Measurements from ENCODE around the gene BRD9.
"Not testable (repeated sequence)": the region's sequence is repeated elsewhere in the genome, so short reads cannot be mapped to it uniquely, and the experiment has no call there.

BRD9 gene

DNA sequence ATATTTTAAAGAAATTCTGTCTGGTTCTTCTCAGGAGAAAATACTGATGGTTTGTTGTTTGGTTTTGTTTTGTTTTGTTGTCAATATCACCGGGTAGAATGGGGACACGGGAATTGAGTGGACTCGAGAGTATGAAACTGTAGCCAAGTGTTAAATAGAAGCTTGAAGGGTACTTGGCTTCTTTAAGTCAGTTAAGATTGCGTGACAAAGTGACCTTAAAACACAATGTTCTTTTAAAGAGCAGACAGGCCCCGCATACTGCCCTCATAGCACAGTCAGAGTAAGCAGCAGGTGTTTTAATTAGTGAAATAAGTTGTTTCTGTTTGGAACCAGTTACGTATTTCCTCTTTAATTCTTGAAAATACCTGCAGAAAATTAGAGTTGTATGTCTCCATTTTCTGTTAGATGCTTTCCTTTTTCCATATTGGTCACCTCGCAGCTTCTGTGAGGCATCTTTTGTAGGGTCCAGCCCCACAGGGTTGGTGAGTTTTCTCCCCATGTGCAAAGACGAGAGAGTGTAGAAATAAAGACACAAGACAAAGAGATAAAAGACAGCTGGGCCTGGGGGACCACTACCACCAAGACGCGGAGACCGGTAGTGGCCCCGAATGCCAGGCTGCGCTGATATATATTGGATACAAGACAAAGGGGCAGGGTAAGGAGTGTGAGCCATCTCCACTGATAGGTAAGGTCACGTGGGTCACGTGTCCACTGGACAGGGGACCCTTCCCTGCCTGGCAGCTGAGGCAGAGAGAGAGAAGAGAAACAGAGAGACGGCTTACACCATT is 9.7 kb upstream of the BRD9 start:
- DNase-seq, result no peak

DNA sequence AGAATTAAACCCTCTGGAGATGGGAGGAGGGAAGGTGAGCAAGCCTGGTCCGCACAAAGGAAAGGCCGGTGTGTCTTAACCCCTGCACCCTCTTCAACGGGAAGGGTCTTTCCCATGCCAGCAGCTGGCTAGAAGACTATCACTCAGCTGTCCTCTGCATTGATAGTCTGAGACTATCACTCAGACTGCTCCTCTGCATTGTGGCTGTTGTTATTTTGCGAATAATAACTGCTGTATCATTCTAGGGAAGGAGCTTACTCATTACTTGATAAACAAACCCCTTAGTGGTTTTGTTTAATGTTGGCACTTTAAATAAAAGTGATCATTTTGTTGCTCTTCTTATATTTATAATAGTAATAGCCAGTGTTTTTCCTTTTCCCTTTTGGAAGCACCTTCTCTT is 8.2 kb upstream of the BRD9 start:
- no peak for DNase-seq

DNA sequence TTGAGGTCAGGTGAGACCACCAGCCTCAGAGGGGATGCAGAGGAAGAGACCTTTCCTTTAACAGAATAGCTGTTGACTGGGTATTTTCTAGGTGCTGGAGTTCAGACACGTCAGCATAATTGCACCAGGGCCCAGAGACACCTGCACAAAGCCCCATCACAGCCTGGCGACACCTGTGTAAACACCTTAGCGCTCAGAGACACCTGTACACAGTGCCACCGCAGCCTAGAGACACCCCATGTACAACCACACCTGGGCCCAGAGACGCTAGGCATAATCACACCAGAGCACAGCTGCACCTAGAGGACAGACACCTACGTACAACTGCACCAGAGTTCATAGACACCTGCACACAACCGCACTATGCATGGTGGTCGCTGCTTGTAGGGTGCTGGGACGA is 1.1 kb upstream of the BRD9 start:
- DNase-seq, result peak; percentile 63

GRCh38 chr5:893137-893506 is 521 bp upstream of the BRD9 start:
- DNase-seq, result no peak

DNA sequence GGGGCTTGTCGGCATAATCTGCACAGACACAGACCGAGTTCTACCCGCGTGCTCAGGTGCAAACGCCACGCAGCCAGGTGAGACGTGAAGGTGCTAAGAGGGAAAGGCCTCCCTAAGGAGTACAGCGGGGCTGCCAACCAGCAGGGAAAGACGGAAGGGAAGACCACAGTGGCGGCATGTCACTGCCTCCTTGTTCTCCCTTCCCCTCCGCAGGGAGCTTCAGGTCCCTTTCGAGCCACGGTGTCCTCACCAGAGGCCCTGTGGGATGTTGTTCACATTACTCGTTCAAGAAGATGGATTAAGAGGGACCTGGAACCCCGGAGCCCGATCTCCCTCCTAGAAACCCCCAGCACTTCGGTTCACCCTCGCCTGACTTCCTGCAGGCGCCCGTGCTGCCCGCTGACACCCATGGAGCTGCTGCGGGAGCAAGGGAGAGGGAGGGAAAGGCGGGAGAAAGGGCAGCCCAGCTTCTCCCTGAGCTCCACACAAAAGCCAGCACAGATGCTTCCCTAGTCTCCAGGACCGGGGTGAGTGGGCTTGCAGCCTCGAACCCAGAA is 686 bp downstream of the BRD9 start:
- no peak for DNase-seq

DNA sequence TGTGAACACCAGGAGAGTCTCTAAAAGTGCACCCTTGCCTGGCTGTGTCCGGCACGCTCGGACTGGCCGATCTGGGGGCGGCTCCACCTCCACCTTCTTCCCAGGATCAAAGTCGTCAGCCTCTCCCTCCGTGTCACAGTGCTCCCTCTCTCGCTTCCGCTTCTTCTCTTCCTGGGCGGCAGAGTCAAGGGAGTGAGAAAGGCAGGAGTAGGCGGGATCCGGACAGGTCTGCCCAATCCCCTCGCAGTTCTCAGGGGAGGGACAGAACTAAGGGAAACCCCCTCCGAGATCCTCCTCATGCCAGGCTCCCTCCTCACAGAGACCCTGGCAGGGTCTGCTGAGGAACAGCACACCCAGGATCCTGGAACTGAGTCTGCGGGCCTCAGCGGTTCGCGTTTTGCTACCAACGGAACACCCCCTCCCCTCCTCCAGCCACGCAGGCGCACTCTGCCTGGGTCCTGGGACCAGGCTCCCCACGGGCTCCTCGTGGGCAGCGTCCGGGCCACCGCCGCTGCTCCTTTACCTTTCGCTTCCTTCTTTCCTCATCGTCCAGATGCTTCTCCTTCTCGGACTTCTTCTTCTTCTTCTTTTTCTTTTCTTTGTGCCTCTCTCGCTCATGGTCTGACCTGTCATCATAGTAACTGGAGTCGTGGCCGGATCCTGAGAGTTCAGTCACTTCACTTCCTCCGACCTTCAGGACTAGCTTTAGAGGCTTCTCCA is 1.3 kb downstream of the BRD9 start:
- no peak for DNase-seq

DNA sequence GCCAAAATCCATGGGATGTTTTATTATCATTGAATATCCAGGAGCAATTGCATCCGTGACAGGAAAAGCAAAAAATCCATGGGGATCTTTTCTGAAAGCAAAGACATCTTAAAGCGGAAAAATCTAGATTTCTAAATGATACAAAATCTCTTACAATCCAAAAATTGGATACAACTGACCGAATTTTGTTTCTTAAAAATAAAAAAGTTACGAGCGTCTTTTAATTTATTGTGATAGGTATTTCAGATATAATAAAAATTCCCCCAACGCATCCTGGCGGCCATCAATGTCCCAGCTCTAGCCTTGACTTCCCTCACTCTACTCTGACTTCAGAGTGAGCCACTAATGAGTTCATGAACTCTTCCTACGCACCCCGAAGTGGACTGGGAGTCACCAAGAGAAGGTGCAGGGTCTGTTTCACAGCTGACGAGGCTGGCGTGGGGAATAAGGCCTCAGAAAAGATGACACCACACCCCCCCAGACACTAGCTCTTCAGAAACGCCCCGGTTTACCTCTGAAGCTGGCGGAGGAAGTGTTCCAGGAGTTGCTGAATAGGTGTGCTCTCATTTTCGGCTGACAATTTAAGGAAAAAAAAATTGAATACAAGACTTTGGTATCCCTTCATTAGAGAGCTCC is 3.4 kb downstream of the BRD9 start:
- DNase-seq, result no peak

- DNase-seq, result no peak
Observed at GRCh38 chr5:888638-889035, 4.0 kb downstream of the BRD9 start.

DNA sequence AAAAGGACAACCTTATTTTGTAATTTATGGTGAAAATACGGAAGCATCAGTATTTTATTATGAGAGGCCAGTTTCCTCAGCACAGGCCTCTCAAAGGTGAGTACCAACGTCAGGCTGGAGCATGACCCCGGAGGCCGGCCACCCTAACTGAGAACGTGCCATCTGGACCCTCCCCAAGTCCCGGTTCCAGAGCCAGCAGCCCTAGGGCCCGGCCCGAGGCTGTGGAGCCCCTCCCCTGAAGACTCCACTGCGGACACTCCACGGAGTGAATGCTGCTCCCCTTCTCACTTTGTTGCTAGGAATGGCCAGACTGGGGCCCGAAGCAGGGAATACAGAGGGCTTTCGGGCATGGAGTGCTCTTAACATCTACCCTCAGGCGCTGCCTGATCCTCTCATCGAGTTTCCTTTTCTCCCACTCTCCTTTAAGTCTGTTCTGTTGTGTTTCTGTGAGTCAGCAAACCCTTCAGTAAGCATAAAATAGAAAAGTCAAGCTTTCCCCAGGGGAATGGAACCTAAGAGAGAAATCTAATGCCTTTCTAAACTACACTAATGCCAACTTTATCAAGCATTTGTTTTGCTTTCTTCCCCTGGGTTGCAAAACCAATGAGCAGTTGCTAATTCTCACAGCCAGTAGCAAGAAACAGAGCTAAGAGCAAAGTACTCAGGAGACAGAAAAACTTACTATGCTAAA is 4.5 kb downstream of the BRD9 start:
- no peak for DNase-seq

DNA sequence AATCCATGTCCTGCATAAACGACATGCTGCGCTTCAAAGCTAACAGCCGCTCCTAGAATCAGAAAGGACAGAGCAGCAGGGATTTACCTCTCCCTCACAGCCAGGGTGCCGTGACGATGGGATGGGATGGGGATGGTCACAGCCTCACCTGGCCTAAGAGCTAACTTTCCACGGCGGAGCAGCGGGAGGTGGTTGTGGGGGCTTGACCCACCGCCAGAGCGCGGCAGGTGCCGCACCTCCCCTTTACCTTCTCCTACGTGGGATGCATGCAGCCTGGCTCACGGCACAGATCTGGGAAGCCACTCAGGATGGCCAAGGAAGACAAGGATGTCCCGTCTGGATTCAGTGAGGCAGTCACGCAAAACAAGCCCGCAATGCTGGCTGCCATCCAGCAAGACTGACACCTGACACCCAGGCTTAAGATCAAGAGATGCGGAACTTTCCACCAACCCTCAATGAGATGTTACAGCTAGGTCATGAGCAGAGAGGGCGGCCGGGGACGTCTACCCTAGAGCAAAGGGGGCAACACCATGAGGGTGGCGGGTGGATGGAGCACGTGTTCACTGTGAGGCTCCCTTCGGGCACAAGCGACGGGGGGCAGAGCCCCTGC is 5.8 kb downstream of the BRD9 start:
- no peak for DNase-seq

DNA sequence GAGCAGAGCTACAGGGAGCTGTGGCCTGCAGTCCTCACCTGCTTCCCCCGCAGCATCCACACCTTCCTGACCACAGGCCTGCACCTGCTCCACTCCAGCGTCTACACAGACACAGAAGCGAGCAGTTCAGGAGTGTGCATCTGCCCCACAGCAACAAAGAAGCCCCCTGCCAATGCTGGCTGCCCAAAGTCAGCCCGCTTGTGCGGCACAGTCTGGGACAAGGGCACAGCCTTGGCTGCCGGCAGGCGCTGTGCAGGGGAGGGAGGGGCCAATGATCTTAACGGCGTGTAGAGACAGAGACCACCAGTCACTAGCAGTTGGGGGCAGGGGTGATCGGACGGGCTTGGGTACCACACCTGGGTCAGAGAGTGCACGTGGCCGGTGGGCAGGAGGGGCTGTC is 6.6 kb downstream of the BRD9 start:
- no peak for DNase-seq

GRCh38 chr5:885529-885928 is 7.1 kb downstream of the BRD9 start:
- DNase-seq, result no peak

DNA sequence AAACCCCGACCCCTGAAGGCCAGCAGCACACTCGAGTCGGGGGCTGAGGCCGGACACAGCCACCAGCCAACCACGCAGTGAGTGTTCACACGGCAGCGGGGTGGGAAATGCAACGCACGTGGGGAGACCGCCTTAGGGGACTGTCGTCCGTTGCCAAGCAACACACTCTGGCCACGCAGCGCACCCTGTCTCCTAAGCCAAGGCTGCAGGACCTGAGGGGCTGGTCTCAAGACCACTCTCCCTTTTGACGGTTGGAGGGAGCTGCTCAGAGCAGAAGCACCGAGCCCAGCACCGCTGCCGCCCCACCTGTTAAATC is 7.5 kb downstream of the BRD9 start:
- no peak for DNase-seq

GRCh38 chr5:884345-885126 is 8.1 kb downstream of the BRD9 start:
- no peak for DNase-seq

- no peak for DNase-seq
Observed at GRCh38 chr5:883475-884181, 9.0 kb downstream of the BRD9 start.

GRCh38 chr5:882253-883183 is 10.1 kb downstream of the BRD9 start:
- DNase-seq, result no peak

- DNase-seq, result no peak
Observed at GRCh38 chr5:881551-881935, 11.1 kb downstream of the BRD9 start.

DNA sequence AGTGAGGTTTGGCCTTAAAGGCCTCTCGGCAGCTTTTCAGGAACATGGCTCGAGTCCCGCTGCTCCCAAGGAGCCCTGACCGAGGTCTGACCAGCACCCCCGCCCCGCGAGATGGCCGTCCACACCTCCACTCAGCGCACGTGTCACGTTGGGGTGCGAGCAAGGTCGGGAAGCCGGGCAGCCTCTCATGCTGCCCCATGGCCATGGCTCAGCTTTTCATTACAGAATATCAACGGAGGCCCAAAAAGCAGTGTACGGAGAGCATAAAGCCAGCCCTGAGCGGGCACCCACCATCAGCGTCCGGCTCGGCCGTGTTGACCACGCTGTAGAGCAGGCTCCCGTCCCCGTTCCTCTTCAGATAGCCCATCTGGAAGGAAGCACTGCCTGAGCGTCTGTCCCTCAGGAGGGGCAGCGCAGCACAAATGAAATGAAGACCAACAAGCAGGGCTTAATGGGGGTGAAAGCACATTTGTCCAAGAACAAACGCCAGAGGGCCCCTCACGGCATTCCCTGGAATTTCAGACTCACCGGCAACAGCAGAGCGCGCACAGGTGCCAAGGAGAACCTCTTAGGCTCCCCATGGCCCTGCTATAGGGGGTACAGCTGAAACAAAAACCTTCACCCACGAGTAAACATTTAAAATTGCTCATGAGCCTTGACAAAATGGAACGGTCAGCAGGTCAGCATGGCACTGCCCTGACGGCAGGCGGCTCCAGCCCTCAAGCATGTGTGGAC is 11.6 kb downstream of the BRD9 start:
- DNase-seq, result no peak

- not testable (repeated sequence) for DNase-seq
Observed at GRCh38 chr5:878677-879076, 13.9 kb downstream of the BRD9 start.

DNA sequence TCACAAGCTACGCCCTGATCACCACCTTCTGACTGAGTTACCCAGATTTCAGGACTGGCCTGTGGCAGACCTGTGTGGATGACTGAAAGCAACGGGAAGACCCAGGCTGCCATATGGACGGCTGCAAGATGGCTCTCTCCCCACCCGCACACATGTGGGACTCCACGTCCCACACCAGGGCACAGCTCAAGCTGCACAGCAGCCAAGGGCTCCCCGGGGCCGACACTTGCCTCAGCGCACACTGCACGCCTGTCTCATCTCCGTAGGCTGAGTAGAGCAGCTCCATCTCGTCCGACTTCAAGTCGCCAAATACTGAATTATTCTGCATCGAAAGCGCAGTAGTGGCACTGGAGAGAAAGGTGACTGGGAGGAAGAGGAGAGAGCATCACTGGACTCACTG is 14.5 kb downstream of the BRD9 start:
- DNase-seq, result no peak

Measured in NCI-H774 (cell line).